IMR-90 (cell line): ENCODE measurements around the gene CD93. TPM values are rescaled to one million over a fixed set of nuclear protein-coding genes. Genes with fewer than 3 reads are reported as not detected.

ENCODE experiments used
- ATAC-seq: fragments of 200-7000 bp; cut with Tn5 transposase; 2 replicates; pipeline ENCODE4 v1.9.1; 2020; ENCODE audit warnings: low read depth, mild to moderate bottlenecking, moderate library complexity
- BruUV-seq: library from RNA; stranded (reverse); fragments of 400-500 nt; replicated peaks from 2 replicates; lab custom pipeline; 2021; lab: Mats Ljungman, UMichigan
- CTCF ChIA-PET: fragments of 300-600 bp; formaldehyde crosslinking; extraction: SDS; loops from one replicate; lab custom pipeline; 2021; ENCODE audit warnings: antibody characterized with exemption; lab: Yijun Ruan, JAX
- POLR2A ChIA-PET: fragments of 300-600 bp; sonication (Branson Sonifier 250); formaldehyde crosslinking; loops from one replicate; lab custom pipeline; 2022; ENCODE audit warnings: antibody characterized with exemption; ENCODE audit not compliant: unreplicated experiment; lab: Charles Lee
- DNase-seq: peaks from one replicate; pipeline ENCODE4 v3.0.0; 2013
- H2AFZ ChIP-seq: replicated peaks from 2 replicates; pipeline ENCODE3; 2013; ENCODE audit warnings: low read length, mild to moderate bottlenecking; ENCODE audit not compliant: poor library complexity
- H2AK5ac ChIP-seq: 2 replicates; pipeline ENCODE4 v1.6.1; 2013; ENCODE audit warnings: low read depth, low read length, inconsistent platforms
- H2AK9ac ChIP-seq: replicated peaks from 2 replicates; pipeline ENCODE3; 2013; ENCODE audit warnings: mild to moderate bottlenecking, low read depth, low read length, moderate library complexity; ENCODE audit not compliant: poor library complexity
- H2BK120ac ChIP-seq: 2 replicates; pipeline ENCODE4 v1.6.1; 2013; ENCODE audit warnings: low read depth, low read length, inconsistent platforms
- H2BK15ac ChIP-seq: 3 replicates; pipeline ENCODE4 v1.6.1; 2013; ENCODE audit warnings: low read depth, low read length, inconsistent platforms
- H2BK20ac ChIP-seq: 2 replicates; pipeline ENCODE4 v1.6.1; 2013; ENCODE audit warnings: low read depth, mild to moderate bottlenecking, inconsistent platforms, low read length, moderate library complexity
- H2BK5ac ChIP-seq: 2 replicates; pipeline ENCODE4 v1.6.1; 2013; ENCODE audit warnings: mild to moderate bottlenecking, low read depth, low read length, inconsistent platforms; ENCODE audit not compliant: poor library complexity, severe bottlenecking
- H3K14ac ChIP-seq: replicated peaks from 2 replicates; pipeline ENCODE4 v1.6.1; 2013; ENCODE audit warnings: low read depth, low read length, inconsistent platforms
- H3K18ac ChIP-seq: 2 replicates; pipeline ENCODE4 v1.6.1; 2013; ENCODE audit warnings: low read depth, low read length, control low read depth
- H3K23ac ChIP-seq: 2 replicates; pipeline ENCODE4 v1.6.1; 2013; ENCODE audit warnings: low read depth, low read length, inconsistent platforms
- H3K27ac ChIP-seq: 2 replicates; pipeline ENCODE4 v1.5.1; 2013; ENCODE audit warnings: mild to moderate bottlenecking, control low read depth, low read length; ENCODE audit not compliant: insufficient read depth
- H3K27me3 ChIP-seq: 2 replicates; pipeline ENCODE4 v1.6.1; 2013; ENCODE audit warnings: low read length; ENCODE audit not compliant: control insufficient read depth, insufficient read depth
- H3K36me3 ChIP-seq: 2 replicates; pipeline ENCODE4 v1.6.1; 2013; ENCODE audit warnings: low read length, mixed read lengths; ENCODE audit not compliant: control insufficient read depth, insufficient read depth
- H3K4ac ChIP-seq: 2 replicates; pipeline ENCODE4 v1.6.1; 2013; ENCODE audit warnings: low read depth, low read length, inconsistent platforms
- H3K4me1 ChIP-seq: 2 replicates; pipeline ENCODE4 v1.6.1; 2013; ENCODE audit warnings: low read length, mixed read lengths; ENCODE audit not compliant: control insufficient read depth, insufficient read depth
- H3K4me2 ChIP-seq: 2 replicates; pipeline ENCODE4 v1.6.1; 2013; ENCODE audit warnings: low read depth, mild to moderate bottlenecking, control low read depth, low read length, moderate library complexity
- H3K4me3 ChIP-seq: 2 replicates; pipeline ENCODE4 v1.5.1; 2013; ENCODE audit warnings: low read depth, mild to moderate bottlenecking, control low read depth, low read length, moderate library complexity; ENCODE audit not compliant: insufficient read depth
- H3K56ac ChIP-seq: 2 replicates; pipeline ENCODE4 v1.6.1; 2013; ENCODE audit warnings: low read length, inconsistent platforms; ENCODE audit not compliant: insufficient read depth; ENCODE audit errors: extremely low read depth
- H3K79me1 ChIP-seq, 2 experiments: 2 replicates each; pipeline ENCODE4 v1.6.1; 2013; ENCODE audit warnings: low read length in 2 of 2, inconsistent platforms in 1 of 2, low read depth in 1 of 2
- H3K9ac ChIP-seq: 2 replicates; pipeline ENCODE4 v1.6.1; 2013; ENCODE audit warnings: low read depth, low read length, control low read depth
- H3K9me1 ChIP-seq: 2 replicates; pipeline ENCODE4 v1.6.1; 2013; ENCODE audit warnings: low read length, inconsistent platforms; ENCODE audit not compliant: insufficient read depth
- H3K9me3 ChIP-seq: 2 replicates; pipeline ENCODE4 v1.6.1; 2013; ENCODE audit warnings: low read length; ENCODE audit not compliant: control insufficient read depth, insufficient read depth
- H4K20me1 ChIP-seq: 2 replicates; pipeline ENCODE4 v1.6.1; 2013; ENCODE audit warnings: low read length, inconsistent platforms; ENCODE audit not compliant: insufficient read depth
- H4K5ac ChIP-seq: 2 replicates; pipeline ENCODE4 v1.6.1; 2013; ENCODE audit warnings: mild to moderate bottlenecking, low read depth, low read length, control low read depth
- H4K8ac ChIP-seq, 2 experiments: 2 replicates each; pipeline ENCODE4 v1.6.1; 2013; ENCODE audit warnings: low read depth in 2 of 2, low read length in 2 of 2, control low read depth in 1 of 2, inconsistent platforms in 1 of 2
- H4K91ac ChIP-seq: 2 replicates; pipeline ENCODE4 v1.6.1; 2013; ENCODE audit warnings: low read depth, low read length, inconsistent platforms; ENCODE audit not compliant: insufficient read depth
- BHLHE40 ChIP-seq: fragments of 150-350 bp; IDR thresholded peaks from 2 replicates; pipeline ENCODE4 v1.6.1; 2016; ENCODE audit warnings: mild to moderate bottlenecking, low read depth, low read length
- CEBPB ChIP-seq: IDR thresholded peaks from 2 replicates; pipeline ENCODE4 v1.6.1; 2012; ENCODE audit warnings: low read depth, low read length, improper control_type of control experiment
- CHD1 ChIP-seq: IDR thresholded peaks from 2 replicates; pipeline ENCODE4 v1.6.1; 2012; ENCODE audit warnings: low read depth, low read length, improper control_type of control experiment
- CTCF ChIP-seq: conservative IDR thresholded peaks from 2 replicates; pipeline ENCODE4 v1.5.1; 2012; ENCODE audit warnings: mild to moderate bottlenecking, low read depth, low read length, improper control_type of control experiment
- ELK1 ChIP-seq: fragments of 150-350 bp; IDR thresholded peaks from 2 replicates; pipeline ENCODE4 v1.6.1; 2016; ENCODE audit warnings: low read depth, mild to moderate bottlenecking, low read length, moderate library complexity, borderline replicate concordance
- FOS ChIP-seq: fragments of 150-350 bp; IDR thresholded peaks from 2 replicates; pipeline ENCODE4 v1.6.1; 2016; ENCODE audit warnings: low read depth, low read length
- MAFK ChIP-seq: IDR thresholded peaks from 2 replicates; pipeline ENCODE4 v1.6.1; 2012; ENCODE audit warnings: low read depth, low read length, improper control_type of control experiment
- MAZ ChIP-seq: IDR thresholded peaks from 2 replicates; pipeline ENCODE4 v1.6.1; 2012; ENCODE audit warnings: low read depth, mild to moderate bottlenecking, low read length, improper control_type of control experiment, moderate library complexity, borderline replicate concordance
- MXI1 ChIP-seq: IDR thresholded peaks from 2 replicates; pipeline ENCODE4 v1.6.1; 2012; ENCODE audit warnings: low read depth, mild to moderate bottlenecking, low read length, moderate library complexity, borderline replicate concordance
- NFE2L2 ChIP-seq: fragments of 150-350 bp; IDR thresholded peaks from 2 replicates; pipeline ENCODE4 v1.6.1; 2016; ENCODE audit warnings: low read depth, mild to moderate bottlenecking, low read length
- POLR2A ChIP-seq: IDR thresholded peaks from 2 replicates; pipeline ENCODE4 v1.6.1; 2012; ENCODE audit warnings: mild to moderate bottlenecking, low read depth, low read length
- RAD21 ChIP-seq: IDR thresholded peaks from 2 replicates; pipeline ENCODE4 v1.6.1; 2012; ENCODE audit warnings: low read length, improper control_type of control experiment
- RCOR1 ChIP-seq: IDR thresholded peaks from 2 replicates; pipeline ENCODE4 v1.6.1; 2012; ENCODE audit warnings: mild to moderate bottlenecking, low read length, improper control_type of control experiment; ENCODE audit not compliant: insufficient replicate concordance
- RFX5 ChIP-seq: IDR thresholded peaks from 2 replicates; pipeline ENCODE4 v1.8.0; 2012; ENCODE audit warnings: low read depth, mild to moderate bottlenecking, low read length, moderate library complexity
- SMC3 ChIP-seq: fragments of 150-350 bp; IDR thresholded peaks from 2 replicates; pipeline ENCODE4 v1.6.1; 2016; ENCODE audit warnings: low read depth, mild to moderate bottlenecking, antibody characterized with exemption, low read length, moderate library complexity
- USF2 ChIP-seq: fragments of 150-350 bp; IDR thresholded peaks from 2 replicates; pipeline ENCODE4 v1.6.1; 2017; ENCODE audit warnings: mild to moderate bottlenecking, antibody characterized with exemption, low read length, low read depth
- WGBS, 2 experiments: methylation state at CpG; one replicate each; pipeline versions ENCODE4 v1.1.5 to v1.1.7; 2013; ENCODE audit warnings: missing lambda C conversion rate in 2 of 2; ENCODE audit not compliant: insufficient read length in 1 of 2; ENCODE audit errors: extremely low coverage in 2 of 2; 5-methylcytosine and 5-hydroxymethylcytosine counted together
- dilution Hi-C: fragments of 300-500 bp; cut with HindIII; formaldehyde crosslinking; loops from one replicate; pipeline ENCODE4 v1.14.3; 2018; ENCODE audit warnings: low sequenced_read_pairs; ENCODE audit not compliant: unreplicated experiment
- in situ Hi-C: fragments of 300-500 bp; cut with MboI; formaldehyde crosslinking; loops from 3 replicates; pipeline ENCODE4 v1.14.3; 2019; ENCODE audit warnings: low sequenced_read_pairs, inconsistent platforms, mixed read lengths
- intact Hi-C: fragments of 100-400 bp; cut with micrococcal nuclease; formaldehyde crosslinking; loops from 2 replicates; pipeline ENCODE4 v1.10.0; 2022
- polyA plus RNA-seq, 3 experiments: library from polyadenylated mRNA; depleted of rRNA; stranded (reverse); fragments of >200 nt; gene quantifications; 2 replicates each; pipeline ENCODE4 v1.2.3, GENCODE V29; 2012; ENCODE audit warnings: low replicate concordance in 1 of 3
- total RNA-seq: library from RNA; depleted of rRNA; stranded (reverse); fragments of >200 nt; gene quantifications from 2 replicates; pipeline ENCODE4 v1.2.3, GENCODE V29; 2012

Gene CD93
- total and polyA plus RNA-seq, 2 of the 4 experiments (the other 2 are of a cell fraction) = under 0.01 to 0.02 TPM

GRCh38 chr20:23032056-23032749, 53.9 kb downstream of the CD93 start:
- Histone ChIP-seq H2BK5ac (no peak overlapping the region), H3K9me1 (no peaks in the 10 kb centered on the region), H3K14ac (no peak overlapping the region), H2BK15ac (no peak overlapping the region), H2AFZ (no peak overlapping the region), H3K56ac (no peak overlapping the region), H4K5ac (no peak overlapping the region), H3K27ac (no peak overlapping the region), H3K23ac (no peak overlapping the region), H3K4me2 (no peak overlapping the region), H2BK20ac (no peak overlapping the region), H3K4ac (no peak overlapping the region), H4K20me1 (no peaks in the 10 kb centered on the region), H2AK9ac (no peak overlapping the region), H3K27me3 (peaks cover 15% of the 10 kb centered on the region), H3K9me3 (no peaks in the 10 kb centered on the region), H4K91ac (no peak overlapping the region), H3K4me3 (no peak overlapping the region), H3K79me1 (no peaks in the 10 kb centered on the region), H3K4me1 (no peaks in the 10 kb centered on the region), H3K36me3 (no peaks in the 10 kb centered on the region), H2AK5ac (no peak overlapping the region), H4K8ac (no peak overlapping the region), H3K9ac (no peak overlapping the region), H2BK120ac (no peak overlapping the region), H3K18ac (no peak overlapping the region)
- TF ChIP-seq POLR2A = no peak
- no peak for TF ChIP-seq CHD1
- TF ChIP-seq MAZ = no peak
- no peak for TF ChIP-seq SMC3
- no peak for TF ChIP-seq BHLHE40
- TF ChIP-seq RFX5 = no peak
- no peak for TF ChIP-seq MXI1
- no peak for TF ChIP-seq RCOR1
- TF ChIP-seq NFE2L2 = no peak
- no peak for TF ChIP-seq CEBPB
- TF ChIP-seq MAFK = no peak
- TF ChIP-seq CTCF = no peak
- no peak for TF ChIP-seq FOS
- no peak for TF ChIP-seq ELK1
- TF ChIP-seq RAD21 = no peak
- TF ChIP-seq USF2 = no peak
- no CpG with 5 or more reads among the region's 6 CpGs for WGBS, 2 experiments
- dilution Hi-C loops = no loop called here
- POLR2A ChIA-PET = no interaction called here
- intact Hi-C loops = no loop called here
- no TSS peak for BruUV-seq
- DNase-seq (no peak), ATAC-seq (no peak)
- in situ Hi-C loops = no loop called here
- CTCF ChIA-PET = no interaction called here
